GM04504 (cell line): ENCODE results near the gene DLG5.

ENCODE experiments used
- DNase-seq: peaks from one replicate; pipeline ENCODE4 v3.0.0-alpha.2; 2012; ENCODE audit warnings: low read depth

Gene DLG5

GRCh38 chr10:77865580-77866324 lies 60.8 kb downstream of the DLG5 start:
- DNase-seq: no peak

GRCh38 chr10:77864151-77864851 lies 62.3 kb downstream of the DLG5 start:
- DNase-seq: no peak

- DNase-seq: no peak
Measured at GRCh38 chr10:77863446-77863845, 63.1 kb downstream of the DLG5 start.

- DNase-seq: no peak
Measured at GRCh38 chr10:77862595-77862994, 64.0 kb downstream of the DLG5 start.

- DNase-seq: no peak
Measured at GRCh38 chr10:77861366-77861765, 65.2 kb downstream of the DLG5 start.

- DNase-seq: no peak
Measured at GRCh38 chr10:77859865-77860282, 66.7 kb downstream of the DLG5 start.

GRCh38 chr10:77859200-77859864 lies 67.2 kb downstream of the DLG5 start:
- no peak for DNase-seq

GRCh38 chr10:77857272-77857671 lies 69.3 kb downstream of the DLG5 start:
- DNase-seq: no peak

GRCh38 chr10:77856566-77856965 lies 70.0 kb downstream of the DLG5 start:
- no peak for DNase-seq

GRCh38 chr10:77855404-77856155 lies 71.0 kb downstream of the DLG5 start:
- no peak for DNase-seq

GRCh38 chr10:77854115-77854514 lies 72.4 kb downstream of the DLG5 start:
- no peak for DNase-seq

- DNase-seq: no peak
Measured at GRCh38 chr10:77853256-77853655, 73.3 kb downstream of the DLG5 start.

GRCh38 chr10:77850620-77851231 lies 75.8 kb downstream of the DLG5 start:
- no peak for DNase-seq

GRCh38 chr10:77849039-77849664 lies 77.4 kb downstream of the DLG5 start:
- no peak for DNase-seq

- peak; percentile 45 for DNase-seq
Measured at GRCh38 chr10:77846718-77847311, 79.7 kb downstream of the DLG5 start.

- DNase-seq: no peak
Measured at GRCh38 chr10:77845451-77845850, 81.1 kb downstream of the DLG5 start.

GRCh38 chr10:77844713-77845445 lies 81.7 kb downstream of the DLG5 start:
- peak; percentile 50 for DNase-seq

GRCh38 chr10:77844177-77844576 lies 82.4 kb downstream of the DLG5 start:
- DNase-seq: no peak

- no peak for DNase-seq
Measured at GRCh38 chr10:77843264-77843663, 83.3 kb downstream of the DLG5 start.

GRCh38 chr10:77842652-77843212 lies 83.8 kb downstream of the DLG5 start:
- no peak for DNase-seq
